Endodermal cell (in vitro differentiated cells): ENCODE results near the gene SGCD. TPM values are rescaled to one million over a fixed set of nuclear protein-coding genes. Genes with fewer than 3 reads are reported as not detected.

Experiments
- DNase-seq: peaks from one replicate; pipeline ENCODE4 v3.0.0-alpha.2; 2017
- H3K27ac ChIP-seq: 2 replicates; pipeline ENCODE4 v1.5.1; 2013; ENCODE audit warnings: mild to moderate bottlenecking, low read depth, low read length, moderate library complexity
- H3K27me3 ChIP-seq: 2 replicates; pipeline ENCODE4 v1.6.1; 2013; ENCODE audit warnings: mild to moderate bottlenecking, low read length, moderate library complexity; ENCODE audit not compliant: insufficient read depth, control insufficient read depth, poor library complexity, severe bottlenecking
- H3K36me3 ChIP-seq: 2 replicates; pipeline ENCODE4 v1.7.0; 2013; ENCODE audit warnings: mild to moderate bottlenecking, low read length, moderate library complexity; ENCODE audit not compliant: control insufficient read depth, insufficient read depth
- H3K4me1 ChIP-seq: one replicate; pipeline ENCODE4 v1.7.0; 2013; ENCODE audit warnings: low read length; ENCODE audit not compliant: control insufficient read depth, insufficient read depth
- H3K4me3 ChIP-seq: 2 replicates; pipeline ENCODE4 v1.5.1; 2013; ENCODE audit warnings: mild to moderate bottlenecking, low read length, moderate library complexity
- H3K9ac ChIP-seq: 2 replicates; pipeline ENCODE4 v1.6.1; 2013; ENCODE audit warnings: mild to moderate bottlenecking, low read length, moderate library complexity; ENCODE audit not compliant: poor library complexity, severe bottlenecking; ENCODE audit errors: extremely low read depth
- H3K9me3 ChIP-seq: 2 replicates; pipeline ENCODE4 v1.6.1; 2013; ENCODE audit warnings: mild to moderate bottlenecking, low read length, moderate library complexity; ENCODE audit not compliant: control insufficient read depth
- H3K27ac Mint-ChIP-seq: 2 replicates; pipeline ENCODE4 v1.8.0; 2020; ENCODE audit warnings: mixed read lengths
- H3K27me3 Mint-ChIP-seq: 2 replicates; pipeline ENCODE4 v1.8.0; 2021; ENCODE audit warnings: mild to moderate bottlenecking, mixed read lengths; ENCODE audit not compliant: insufficient read depth
- H3K36me3 Mint-ChIP-seq: 2 replicates; pipeline ENCODE4 v1.8.0; 2020; ENCODE audit warnings: low read depth, mixed read lengths
- H3K4me1 Mint-ChIP-seq: 2 replicates; pipeline ENCODE4 v1.8.0; 2020; ENCODE audit warnings: mixed read lengths
- H3K4me3 Mint-ChIP-seq: 2 replicates; pipeline ENCODE4 v1.8.0; 2020; ENCODE audit warnings: mild to moderate bottlenecking, moderate library complexity, mixed read lengths
- H3K9me3 Mint-ChIP-seq: 2 replicates; pipeline ENCODE4 v1.8.0; 2020; ENCODE audit warnings: mild to moderate bottlenecking, mixed read lengths
- WGBS, 2 experiments: methylation state at CpG; one replicate each; pipeline versions ENCODE4 v1.1.5 to v1.1.7; 2013; ENCODE audit warnings: missing lambda C conversion rate in 2 of 2, mixed read lengths in 1 of 2; ENCODE audit not compliant: insufficient coverage in 1 of 2, insufficient read length in 1 of 2; 5-methylcytosine and 5-hydroxymethylcytosine counted together
- total RNA-seq, 2 donors: library from RNA; stranded (reverse); fragmentation: NEBNext Ultra II Directional in 1 of 2; extraction: Animal tissue kit (Norgen Biotek cat#: 25700) in 1 of 2; gene quantifications; 2 replicates in 1 of 2; 3 replicates in 1 of 2; pipeline ENCODE4 v1.2.1, GENCODE V29; 2021
- TF ChIP-seq, protein P1 (sequence below): fragments of 200-600 bp; sonication (generic); conservative IDR thresholded peaks from 2 replicates; pipeline ENCODE4 v1.5.0; 2021; ENCODE audit warnings: antibody characterized with exemption, mild to moderate bottlenecking

Gene SGCD
- total RNA-seq, 2 donors from 2014 or later, result 0.04 to 0.42 TPM

DNA sequence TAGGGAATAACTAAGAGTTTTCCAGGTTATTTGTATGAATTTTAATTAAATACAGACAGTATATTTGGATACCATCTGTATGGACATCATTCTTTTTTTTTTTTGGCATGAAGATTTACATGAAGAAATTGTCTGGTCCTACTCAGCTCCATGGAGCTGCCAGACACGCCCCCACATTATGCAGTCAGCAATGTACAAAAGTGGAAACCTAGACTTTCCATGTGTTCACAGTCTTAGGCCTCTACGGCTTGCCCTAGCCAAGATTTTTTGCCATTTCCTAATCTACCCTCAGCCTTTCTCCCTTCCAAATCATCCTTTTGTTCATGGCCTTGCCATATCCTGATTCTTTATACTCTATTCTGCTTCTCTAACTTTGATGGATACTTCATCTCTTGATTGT, 207.1 kb downstream of the SGCD start:
- Histone ChIP-seq H3K27ac (no peak overlapping the region), H3K4me3 (no peak overlapping the region), H3K9me3 (no peaks in the 10 kb centered on the region), H3K36me3 (no peaks in the 10 kb centered on the region), H3K27me3 (no peaks in the 10 kb centered on the region), H3K9ac (no peak overlapping the region), H3K4me1 (no peaks in the 10 kb centered on the region)
- 87 to 100% methylated on average over 1 to 2 of the region's 2 CpGs for WGBS, 2 experiments
- no peak for DNase-seq
- H3K36me3 Mint-ChIP-seq, result no peaks in the 10 kb centered on the region
- TF ChIP-seq, protein P1, sequence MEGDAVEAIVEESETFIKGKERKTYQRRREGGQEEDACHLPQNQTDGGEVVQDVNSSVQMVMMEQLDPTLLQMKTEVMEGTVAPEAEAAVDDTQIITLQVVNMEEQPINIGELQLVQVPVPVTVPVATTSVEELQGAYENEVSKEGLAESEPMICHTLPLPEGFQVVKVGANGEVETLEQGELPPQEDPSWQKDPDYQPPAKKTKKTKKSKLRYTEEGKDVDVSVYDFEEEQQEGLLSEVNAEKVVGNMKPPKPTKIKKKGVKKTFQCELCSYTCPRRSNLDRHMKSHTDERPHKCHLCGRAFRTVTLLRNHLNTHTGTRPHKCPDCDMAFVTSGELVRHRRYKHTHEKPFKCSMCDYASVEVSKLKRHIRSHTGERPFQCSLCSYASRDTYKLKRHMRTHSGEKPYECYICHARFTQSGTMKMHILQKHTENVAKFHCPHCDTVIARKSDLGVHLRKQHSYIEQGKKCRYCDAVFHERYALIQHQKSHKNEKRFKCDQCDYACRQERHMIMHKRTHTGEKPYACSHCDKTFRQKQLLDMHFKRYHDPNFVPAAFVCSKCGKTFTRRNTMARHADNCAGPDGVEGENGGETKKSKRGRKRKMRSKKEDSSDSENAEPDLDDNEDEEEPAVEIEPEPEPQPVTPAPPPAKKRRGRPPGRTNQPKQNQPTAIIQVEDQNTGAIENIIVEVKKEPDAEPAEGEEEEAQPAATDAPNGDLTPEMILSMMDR, result no peak
- H3K27me3 Mint-ChIP-seq, result no peaks in the 10 kb centered on the region
- no peak overlapping the region for H3K4me3 Mint-ChIP-seq
- H3K9me3 Mint-ChIP-seq, result no peaks in the 10 kb centered on the region
- H3K4me1 Mint-ChIP-seq, result no peaks in the 10 kb centered on the region
- H3K27ac Mint-ChIP-seq, result no peak overlapping the region

DNA sequence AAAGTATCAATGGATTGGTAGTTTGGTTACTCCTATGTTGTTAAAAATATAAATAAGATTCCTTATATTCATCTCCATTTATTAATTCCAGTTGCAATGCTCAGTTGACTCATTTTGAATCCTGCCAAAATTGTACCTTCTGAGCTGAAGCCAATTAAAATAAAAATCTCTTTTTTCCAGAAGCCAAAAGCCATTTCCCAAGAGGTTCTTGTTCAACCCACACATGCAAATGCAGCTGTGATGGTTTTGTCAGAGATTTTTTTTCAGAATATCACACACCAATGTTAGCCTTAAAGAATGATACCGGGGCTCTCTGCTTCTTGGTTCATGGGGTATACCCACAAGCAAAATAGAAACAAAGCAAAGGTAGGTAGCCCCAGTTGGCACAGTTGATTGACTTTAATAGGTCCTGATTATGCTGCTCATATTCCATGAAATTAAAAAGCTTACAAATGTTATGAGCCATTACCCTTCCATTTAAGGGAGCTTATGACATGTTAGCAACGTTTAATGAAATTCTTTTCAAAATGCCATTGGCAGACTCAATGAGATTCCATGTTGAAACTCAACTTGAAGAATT, 208.0 kb downstream of the SGCD start:
- Mint-ChIP-seq H3K27ac (no peak overlapping the region), H3K4me3 (no peak overlapping the region), H3K9me3 (no peaks in the 10 kb centered on the region), H3K27me3 (no peaks in the 10 kb centered on the region), H3K36me3 (no peaks in the 10 kb centered on the region), H3K4me1 (no peaks in the 10 kb centered on the region)
- H3K9ac ChIP-seq, result no peak overlapping the region
- 80 to 89% methylated on average over 2 of the region's 2 CpGs for WGBS, 2 experiments
- no peak overlapping the region for H3K27ac ChIP-seq
- H3K27me3 ChIP-seq, result no peaks in the 10 kb centered on the region
- H3K4me1 ChIP-seq, result no peaks in the 10 kb centered on the region
- TF ChIP-seq, protein P1, result no peak
- H3K36me3 ChIP-seq, result no peaks in the 10 kb centered on the region
- no peak overlapping the region for H3K4me3 ChIP-seq
- no peaks in the 10 kb centered on the region for H3K9me3 ChIP-seq
- no peak for DNase-seq

DNA sequence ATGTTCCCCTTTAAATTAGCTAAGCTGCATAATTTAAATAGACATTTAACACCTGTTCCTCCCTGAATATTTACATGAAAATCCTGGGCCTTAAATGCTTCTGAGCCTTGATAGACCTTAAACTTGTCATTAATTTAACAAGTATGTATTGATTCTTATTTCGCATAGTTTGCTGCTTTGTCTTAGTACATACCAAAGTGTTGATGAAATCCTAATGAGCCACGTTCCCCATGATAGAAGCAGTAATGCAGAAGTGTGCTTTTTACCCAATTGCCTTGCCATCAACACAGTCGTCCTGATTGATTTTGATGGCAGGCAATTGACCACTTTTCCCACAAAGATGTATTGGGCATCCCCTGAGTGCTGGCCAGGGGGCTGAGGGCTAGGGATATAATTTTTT, 213.5 kb downstream of the SGCD start:
- H3K27me3 Mint-ChIP-seq, result no peaks in the 10 kb centered on the region
- TF ChIP-seq, protein P1, result no peak
- Histone ChIP-seq H3K4me1 (no peaks in the 10 kb centered on the region), H3K27ac (no peak overlapping the region), H3K27me3 (no peaks in the 10 kb centered on the region), H3K9ac (no peak overlapping the region), H3K9me3 (no peaks in the 10 kb centered on the region), H3K4me3 (no peak overlapping the region), H3K36me3 (no peaks in the 10 kb centered on the region)
- no peak overlapping the region for H3K4me3 Mint-ChIP-seq
- WGBS, 2 experiments, result 86 to 87% methylated on average over 2 to 3 of the region's 3 CpGs
- no peaks in the 10 kb centered on the region for H3K36me3 Mint-ChIP-seq
- no peaks in the 10 kb centered on the region for H3K9me3 Mint-ChIP-seq
- H3K4me1 Mint-ChIP-seq, result no peaks in the 10 kb centered on the region
- no peak for DNase-seq
- H3K27ac Mint-ChIP-seq, result no peak overlapping the region
